ELR (cell line): ENCODE results near the gene PGM5.
"Not testable (repeated sequence)": the region's sequence is repeated elsewhere in the genome, so short reads cannot be mapped to it uniquely, and the experiment has no call there.

Experiments used
- DNase-seq: peaks from one replicate; pipeline ENCODE4 v3.0.0-alpha.2; 2015; ENCODE audit warnings: low read depth

PGM5 gene

GRCh38 chr9:68356380-68357118 lies at the start of gene PGM5:
Gene PGM5, plus strand, starts transcription at chr9:68356611. Its CDS starts 517 bp downstream, at chr9:68357128.
- DNase-seq, result peak; percentile 13

- not testable (repeated sequence) for DNase-seq
Observed at GRCh38 chr9:68307127-68307526, 49.3 kb upstream of the PGM5 start.

GRCh38 chr9:68307654-68308053 lies 48.8 kb upstream of the PGM5 start:
- not testable (repeated sequence) for DNase-seq

GRCh38 chr9:68311208-68311607 lies 45.2 kb upstream of the PGM5 start:
- not testable (repeated sequence) for DNase-seq

- not testable (repeated sequence) for DNase-seq
Observed at GRCh38 chr9:68318209-68318608, 38.2 kb upstream of the PGM5 start.

GRCh38 chr9:68323749-68324148 lies 32.7 kb upstream of the PGM5 start:
- DNase-seq, result not testable (repeated sequence)

- not testable (repeated sequence) for DNase-seq
Observed at GRCh38 chr9:68324518-68324917, 31.9 kb upstream of the PGM5 start.

GRCh38 chr9:68329106-68329505 lies 27.3 kb upstream of the PGM5 start:
- not testable (repeated sequence) for DNase-seq

- DNase-seq, result not testable (repeated sequence)
Observed at GRCh38 chr9:68330531-68331173, 25.8 kb upstream of the PGM5 start.

GRCh38 chr9:68332122-68332521 lies 24.3 kb upstream of the PGM5 start:
- DNase-seq, result not testable (repeated sequence)

- not testable (repeated sequence) for DNase-seq
Observed at GRCh38 chr9:68335935-68336334, 20.5 kb upstream of the PGM5 start.

- DNase-seq, result not testable (repeated sequence)
Observed at GRCh38 chr9:68336639-68337339, 19.6 kb upstream of the PGM5 start.

- not testable (repeated sequence) for DNase-seq
Observed at GRCh38 chr9:68338000-68338399, 18.4 kb upstream of the PGM5 start.

GRCh38 chr9:68342265-68343025 lies 14.0 kb upstream of the PGM5 start:
- not testable (repeated sequence) for DNase-seq

GRCh38 chr9:68343242-68343641 lies 13.2 kb upstream of the PGM5 start:
- not testable (repeated sequence) for DNase-seq

- not testable (repeated sequence) for DNase-seq
Observed at GRCh38 chr9:68343992-68344391, 12.4 kb upstream of the PGM5 start.

- not testable (repeated sequence) for DNase-seq
Observed at GRCh38 chr9:68351689-68352088, 4.7 kb upstream of the PGM5 start.

- not testable (repeated sequence) for DNase-seq
Observed at GRCh38 chr9:68355993-68356379, 425 bp upstream of the PGM5 start.

GRCh38 chr9:68357119-68357714 lies 806 bp downstream of the PGM5 start:
- not testable (repeated sequence) for DNase-seq

GRCh38 chr9:68366933-68367547 lies 10.6 kb downstream of the PGM5 start:
- not testable (repeated sequence) for DNase-seq

GRCh38 chr9:68375789-68376188 lies 19.4 kb downstream of the PGM5 start:
- not testable (repeated sequence) for DNase-seq
